Measurements from ENCODE around the gene VPS9D1.

The VPS9D1 gene

GRCh38 chr16:89716916-89717687 is 3.6 kb downstream of the VPS9D1 start:
- H2AFZ ChIP-seq (ENCODE audit: low read depth) = no peak overlapping the region
- no peaks in the 10 kb centered on the region for H3K27me3 ChIP-seq (ENCODE audit: insufficient read depth, low read depth)
- no peak overlapping the region for H3K27ac ChIP-seq
- peaks cover 24% of the 10 kb centered on the region for H3K79me2 ChIP-seq (ENCODE audit: insufficient read depth, low read depth)
- H3K4me2 ChIP-seq = no peak overlapping the region
- peaks cover 29% of the 10 kb centered on the region for H3K4me1 ChIP-seq (ENCODE audit: low read depth, poor library complexity, severe bottlenecking)
- H4K20me1 ChIP-seq (ENCODE audit: insufficient read depth) = no peaks in the 10 kb centered on the region
- no peak overlapping the region for H3K4me3 ChIP-seq (IDR thresholded peaks at IDR 0.05; ENCODE audit: insufficient read depth, low read depth, low read length)
- H3K9ac ChIP-seq = no peak overlapping the region
- no peaks in the 10 kb centered on the region; the same call in 1 of the 2 replicates for H3K36me3 ChIP-seq (ENCODE audit: insufficient read depth)
- no peak for TF ChIP-seq CTCF (conservative IDR thresholded peaks at IDR 0.05; ENCODE audit: low read depth, low read length)

GRCh38 chr16:89716493-89716892 is 4.2 kb downstream of the VPS9D1 start:
- no peak overlapping the region for H3K4me3 ChIP-seq (IDR thresholded peaks at IDR 0.05; ENCODE audit: insufficient read depth, low read depth, low read length)
- no peak overlapping the region for H3K9ac ChIP-seq
- H3K27me3 ChIP-seq (ENCODE audit: insufficient read depth, low read depth) = no peaks in the 10 kb centered on the region
- H3K27ac ChIP-seq = no peak overlapping the region
- H3K4me2 ChIP-seq = no peak overlapping the region
- H2AFZ ChIP-seq (ENCODE audit: low read depth) = no peak overlapping the region
- H3K4me1 ChIP-seq (ENCODE audit: low read depth, poor library complexity, severe bottlenecking) = peaks cover 29% of the 10 kb centered on the region
- H3K36me3 ChIP-seq (ENCODE audit: insufficient read depth) = no peaks in the 10 kb centered on the region; the same call in 1 of the 2 replicates
- no peaks in the 10 kb centered on the region for H4K20me1 ChIP-seq (ENCODE audit: insufficient read depth)
- TF ChIP-seq CTCF (conservative IDR thresholded peaks at IDR 0.05; ENCODE audit: low read depth, low read length) = no peak
- peaks cover 28% of the 10 kb centered on the region for H3K79me2 ChIP-seq (ENCODE audit: insufficient read depth, low read depth)

- Histone ChIP-seq H2AFZ (ENCODE audit: low read depth) (peak overlapping the region; percentile 39; the same call in 1 of the 2 replicates), H3K79me2 (ENCODE audit: insufficient read depth, low read depth) (peaks cover 28% of the 10 kb centered on the region), H3K27ac (peak overlapping the region; percentile 22), H3K27me3 (ENCODE audit: insufficient read depth, low read depth) (no peaks in the 10 kb centered on the region), H3K4me3 (IDR thresholded peaks at IDR 0.05; ENCODE audit: insufficient read depth, low read depth, low read length) (no peak overlapping the region), H3K4me2 (peak overlapping the region; percentile 91), H3K4me1 (ENCODE audit: low read depth, poor library complexity, severe bottlenecking) (peaks cover 12% of the 10 kb centered on the region), H3K9ac (peak overlapping the region; percentile 81), H3K36me3 (ENCODE audit: insufficient read depth) (no peaks in the 10 kb centered on the region; the same call in 1 of the 2 replicates), H4K20me1 (ENCODE audit: insufficient read depth) (no peaks in the 10 kb centered on the region)
- no peak for TF ChIP-seq CTCF (conservative IDR thresholded peaks at IDR 0.05; ENCODE audit: low read depth, low read length)
Observed at GRCh38 chr16:89712274-89712781, 8.4 kb downstream of the VPS9D1 start.

- H3K36me3 ChIP-seq (ENCODE audit: insufficient read depth) = no peaks in the 10 kb centered on the region; the same call in 1 of the 2 replicates
- H3K27me3 ChIP-seq (ENCODE audit: insufficient read depth, low read depth) = no peaks in the 10 kb centered on the region
- H4K20me1 ChIP-seq (ENCODE audit: insufficient read depth) = no peaks in the 10 kb centered on the region
- no peak overlapping the region for H3K4me3 ChIP-seq (IDR thresholded peaks at IDR 0.05; ENCODE audit: insufficient read depth, low read depth, low read length)
- H3K27ac ChIP-seq = peak overlapping the region; percentile 22
- peak overlapping the region; percentile 91 for H3K4me2 ChIP-seq
- no peak for TF ChIP-seq CTCF (conservative IDR thresholded peaks at IDR 0.05; ENCODE audit: low read depth, low read length)
- H3K9ac ChIP-seq = peak overlapping the region; percentile 81
- peaks cover 12% of the 10 kb centered on the region for H3K4me1 ChIP-seq (ENCODE audit: low read depth, poor library complexity, severe bottlenecking)
- peak overlapping the region; percentile 39; the same call in 1 of the 2 replicates for H2AFZ ChIP-seq (ENCODE audit: low read depth)
- H3K79me2 ChIP-seq (ENCODE audit: insufficient read depth, low read depth) = peaks cover 28% of the 10 kb centered on the region
Observed at GRCh38 chr16:89711601-89712273, 9.0 kb downstream of the VPS9D1 start.

All from KMS-11 (cell line).